ENCODE measurements around the gene FGF12.

Gene FGF12

DNA sequence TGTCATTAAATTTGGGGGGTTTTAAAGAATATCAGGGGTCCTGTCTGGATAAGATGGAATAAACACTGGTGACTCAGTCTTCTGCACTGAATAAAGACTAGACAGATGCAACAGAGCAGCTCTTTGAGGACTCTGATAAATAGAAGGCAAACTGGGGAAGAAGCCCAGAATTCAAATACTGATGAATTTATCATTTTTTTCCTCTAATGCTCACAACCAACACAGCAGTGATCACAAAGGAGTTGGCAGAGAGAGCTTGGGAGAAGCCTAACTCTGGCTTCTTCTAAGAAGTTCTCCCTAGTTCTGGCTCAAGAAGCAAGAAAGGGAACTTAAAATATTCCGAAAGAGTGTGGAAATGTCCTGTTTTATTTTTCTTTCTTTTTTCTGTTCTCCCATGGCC lies 597.8 kb downstream of the FGF12 start:
- Histone ChIP-seq H3K4me1 (ENCODE audit: control insufficient read depth, insufficient read depth, low read length) (no peaks in the 10 kb centered on the region), H3K36me3 (ENCODE audit: control insufficient read depth, insufficient read depth, low read length) (no peaks in the 10 kb centered on the region), H3K27ac (ENCODE audit: insufficient read depth, low read depth, low read length, poor library complexity, severe bottlenecking) (no peak overlapping the region), H3K4me3 (ENCODE audit: insufficient read depth, low read depth, low read length) (no peak overlapping the region), H3K27me3 (ENCODE audit: control insufficient read depth, insufficient read depth, low read length, poor library complexity, severe bottlenecking) (no peaks in the 10 kb centered on the region), H3K9me3 (ENCODE audit: control insufficient read depth, low read length) (no peaks in the 10 kb centered on the region)
- 100% methylated on average over 1 of the region's 1 CpG for WGBS, 2 experiments

- Histone ChIP-seq H3K36me3 (ENCODE audit: control insufficient read depth, insufficient read depth, low read length) (no peaks in the 10 kb centered on the region), H3K4me3 (ENCODE audit: insufficient read depth, low read depth, low read length) (no peak overlapping the region), H3K9me3 (ENCODE audit: control insufficient read depth, low read length) (no peaks in the 10 kb centered on the region), H3K4me1 (ENCODE audit: control insufficient read depth, insufficient read depth, low read length) (no peaks in the 10 kb centered on the region), H3K27ac (ENCODE audit: insufficient read depth, low read depth, low read length, poor library complexity, severe bottlenecking) (no peak overlapping the region), H3K27me3 (ENCODE audit: control insufficient read depth, insufficient read depth, low read length, poor library complexity, severe bottlenecking) (no peaks in the 10 kb centered on the region)
- 70 to 72% methylated on average over 4 of the region's 4 CpGs for WGBS, 2 experiments
Measured at GRCh38 chr3:192128922-192129321, 598.4 kb downstream of the FGF12 start.

DNA sequence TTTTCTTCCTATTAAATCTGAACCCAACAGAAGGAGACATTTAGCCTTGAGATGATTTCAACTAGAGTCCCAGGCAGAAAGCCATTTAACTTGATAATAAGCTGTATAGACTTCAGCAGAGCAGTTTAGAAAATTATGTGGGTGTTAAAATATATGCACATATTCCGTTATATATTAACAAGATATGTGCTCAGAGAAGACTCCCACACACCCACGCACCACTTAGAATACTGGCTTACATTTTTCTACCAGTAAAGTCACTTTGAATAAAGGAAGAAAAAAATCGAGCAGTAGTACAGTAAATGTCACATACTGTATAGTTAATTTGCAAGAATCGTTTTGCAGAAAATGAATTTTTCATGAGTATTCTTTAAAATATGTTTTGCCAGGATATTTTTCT lies 599.3 kb downstream of the FGF12 start:
- H3K27me3 ChIP-seq (ENCODE audit: control insufficient read depth, insufficient read depth, low read length, poor library complexity, severe bottlenecking): no peaks in the 10 kb centered on the region
- no peaks in the 10 kb centered on the region for H3K36me3 ChIP-seq (ENCODE audit: control insufficient read depth, insufficient read depth, low read length)
- no peaks in the 10 kb centered on the region for H3K9me3 ChIP-seq (ENCODE audit: control insufficient read depth, low read length)
- 95% methylated on average over 3 of the region's 4 CpGs; no CpG with 5 or more reads in 1 of the 2 experiments for WGBS, 2 experiments
- H3K27ac ChIP-seq (ENCODE audit: insufficient read depth, low read depth, low read length, poor library complexity, severe bottlenecking): no peak overlapping the region
- no peaks in the 10 kb centered on the region for H3K4me1 ChIP-seq (ENCODE audit: control insufficient read depth, insufficient read depth, low read length)
- H3K4me3 ChIP-seq (ENCODE audit: insufficient read depth, low read depth, low read length): no peak overlapping the region

DNA sequence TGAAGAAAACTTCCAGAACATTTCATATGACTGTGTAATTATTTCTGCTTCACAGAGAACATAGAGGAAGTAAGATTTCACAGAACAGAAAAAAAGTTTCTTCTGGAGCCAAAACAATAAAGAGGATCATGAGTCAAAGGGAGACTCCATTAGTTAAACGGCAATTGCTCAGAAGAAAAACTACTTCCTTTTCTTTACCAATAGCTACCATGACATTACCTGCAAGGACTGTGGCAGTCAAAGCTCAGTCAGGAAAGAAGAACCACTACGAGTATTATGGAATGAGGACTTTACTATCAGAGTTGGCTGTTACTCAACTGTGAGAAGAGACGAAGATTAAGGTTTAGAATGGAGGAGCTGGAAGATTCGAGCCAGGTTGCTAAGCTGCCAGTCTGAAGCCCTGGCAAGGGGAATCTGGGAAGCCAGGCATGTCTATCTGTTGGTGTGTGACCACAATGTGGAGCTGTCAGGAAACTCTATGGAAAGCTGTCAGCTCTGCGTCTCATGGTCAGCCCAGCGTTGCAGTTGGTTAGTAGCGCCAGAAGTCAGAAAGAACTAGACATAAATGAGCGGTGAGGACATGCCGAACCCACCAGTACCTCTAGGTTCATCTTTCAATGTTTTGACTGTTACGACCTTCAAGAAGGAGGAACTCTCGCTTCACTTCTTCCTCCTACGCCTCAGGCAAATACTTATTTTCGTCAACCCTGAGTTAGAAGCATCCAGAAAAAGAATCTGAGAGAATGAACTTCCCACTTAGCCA lies 604.3 kb downstream of the FGF12 start:
- H3K27ac ChIP-seq (ENCODE audit: insufficient read depth, low read depth, low read length, poor library complexity, severe bottlenecking): no peak overlapping the region
- no peaks in the 10 kb centered on the region for H3K4me1 ChIP-seq (ENCODE audit: control insufficient read depth, insufficient read depth, low read length)
- no peaks in the 10 kb centered on the region for H3K36me3 ChIP-seq (ENCODE audit: control insufficient read depth, insufficient read depth, low read length)
- H3K4me3 ChIP-seq (ENCODE audit: insufficient read depth, low read depth, low read length): no peak overlapping the region
- no peaks in the 10 kb centered on the region for H3K27me3 ChIP-seq (ENCODE audit: control insufficient read depth, insufficient read depth, low read length, poor library complexity, severe bottlenecking)
- no peaks in the 10 kb centered on the region for H3K9me3 ChIP-seq (ENCODE audit: control insufficient read depth, low read length)
- 94 to 95% methylated on average over 13 of the region's 13 CpGs for WGBS, 2 experiments

GRCh38 chr3:192121923-192122322 lies 605.4 kb downstream of the FGF12 start:
- Histone ChIP-seq H3K27me3 (ENCODE audit: control insufficient read depth, insufficient read depth, low read length, poor library complexity, severe bottlenecking) (no peaks in the 10 kb centered on the region), H3K4me3 (ENCODE audit: insufficient read depth, low read depth, low read length) (no peak overlapping the region), H3K9me3 (ENCODE audit: control insufficient read depth, low read length) (no peaks in the 10 kb centered on the region), H3K36me3 (ENCODE audit: control insufficient read depth, insufficient read depth, low read length) (no peaks in the 10 kb centered on the region), H3K4me1 (ENCODE audit: control insufficient read depth, insufficient read depth, low read length) (no peaks in the 10 kb centered on the region), H3K27ac (ENCODE audit: insufficient read depth, low read depth, low read length, poor library complexity, severe bottlenecking) (no peak overlapping the region)
- 93% methylated on average over 2 to 3 of the region's 3 CpGs for WGBS, 2 experiments

DNA sequence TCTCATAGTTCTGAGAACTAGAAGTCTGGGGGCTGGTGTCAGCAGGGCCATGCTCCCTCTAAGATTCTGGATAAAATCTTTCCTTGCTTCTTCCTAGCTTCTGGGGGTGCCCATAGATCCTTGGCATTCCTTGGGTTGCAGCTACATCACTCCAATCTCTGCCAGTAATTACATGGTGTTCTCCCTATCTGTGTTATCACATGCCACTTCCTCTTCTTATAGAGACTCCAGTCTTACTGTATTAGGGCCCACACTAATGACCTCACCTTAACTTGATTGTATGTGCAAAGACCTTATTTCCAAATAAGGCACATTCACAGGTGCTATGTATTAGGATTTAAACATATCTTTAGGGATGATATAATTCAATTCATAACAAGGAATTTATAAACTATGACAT lies 618.5 kb downstream of the FGF12 start:
- H3K4me3 ChIP-seq (ENCODE audit: insufficient read depth, low read depth, low read length): no peak overlapping the region
- H3K36me3 ChIP-seq (ENCODE audit: control insufficient read depth, insufficient read depth, low read length): no peaks in the 10 kb centered on the region
- H3K4me1 ChIP-seq (ENCODE audit: control insufficient read depth, insufficient read depth, low read length): peaks cover 13% of the 10 kb centered on the region
- H3K27ac ChIP-seq (ENCODE audit: insufficient read depth, low read depth, low read length, poor library complexity, severe bottlenecking): no peak overlapping the region
- H3K9me3 ChIP-seq (ENCODE audit: control insufficient read depth, low read length): no peaks in the 10 kb centered on the region
- H3K27me3 ChIP-seq (ENCODE audit: control insufficient read depth, insufficient read depth, low read length, poor library complexity, severe bottlenecking): no peaks in the 10 kb centered on the region

GRCh38 chr3:192106543-192106942 lies 620.8 kb downstream of the FGF12 start:
- no peak overlapping the region for H3K27ac ChIP-seq (ENCODE audit: insufficient read depth, low read depth, low read length, poor library complexity, severe bottlenecking)
- no peaks in the 10 kb centered on the region for H3K9me3 ChIP-seq (ENCODE audit: control insufficient read depth, low read length)
- H3K4me3 ChIP-seq (ENCODE audit: insufficient read depth, low read depth, low read length): no peak overlapping the region
- no peaks in the 10 kb centered on the region for H3K36me3 ChIP-seq (ENCODE audit: control insufficient read depth, insufficient read depth, low read length)
- WGBS, 2 experiments: 20 to 25% methylated on average over 1 of the region's 4 CpGs
- no peaks in the 10 kb centered on the region for H3K27me3 ChIP-seq (ENCODE audit: control insufficient read depth, insufficient read depth, low read length, poor library complexity, severe bottlenecking)
- peaks cover 13% of the 10 kb centered on the region for H3K4me1 ChIP-seq (ENCODE audit: control insufficient read depth, insufficient read depth, low read length)

- Histone ChIP-seq H3K27ac (ENCODE audit: insufficient read depth, low read depth, low read length, poor library complexity, severe bottlenecking) (no peak overlapping the region), H3K4me3 (ENCODE audit: insufficient read depth, low read depth, low read length) (no peak overlapping the region), H3K4me1 (ENCODE audit: control insufficient read depth, insufficient read depth, low read length) (peaks cover 7% of the 10 kb centered on the region), H3K9me3 (ENCODE audit: control insufficient read depth, low read length) (no peaks in the 10 kb centered on the region), H3K27me3 (ENCODE audit: control insufficient read depth, insufficient read depth, low read length, poor library complexity, severe bottlenecking) (no peaks in the 10 kb centered on the region), H3K36me3 (ENCODE audit: control insufficient read depth, insufficient read depth, low read length) (no peaks in the 10 kb centered on the region)
- 95% methylated on average over 1 of the region's 1 CpG for WGBS, 2 experiments
Measured at GRCh38 chr3:192092388-192093005, 634.8 kb downstream of the FGF12 start.

DNA sequence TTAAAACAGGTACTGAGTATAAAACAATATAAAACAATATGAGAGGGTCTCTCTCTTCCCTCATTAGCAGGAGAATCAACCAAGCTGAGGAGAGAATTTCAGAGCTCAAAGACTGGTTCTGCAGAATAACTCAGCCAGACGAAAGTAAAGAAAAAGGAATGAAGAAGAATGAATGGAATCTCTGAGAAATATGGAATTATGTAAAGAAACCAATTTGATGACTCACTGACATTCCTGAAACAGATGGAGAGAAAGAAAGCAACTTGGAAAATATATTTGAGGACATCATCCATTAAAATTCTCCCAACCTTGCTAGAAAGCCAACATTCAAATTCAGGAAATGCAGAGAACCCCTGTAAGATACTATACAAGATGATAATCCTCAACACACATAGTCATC lies 635.5 kb downstream of the FGF12 start:
- Histone ChIP-seq H3K4me1 (ENCODE audit: control insufficient read depth, insufficient read depth, low read length) (peaks cover 7% of the 10 kb centered on the region), H3K27ac (ENCODE audit: insufficient read depth, low read depth, low read length, poor library complexity, severe bottlenecking) (no peak overlapping the region)
- whole genome bisulfite sequencing, 2 experiments: 91 to 94% methylated on average over 1 of the region's 1 CpG

GRCh38 chr3:192090586-192090985 lies 636.8 kb downstream of the FGF12 start:
- Histone ChIP-seq H3K27me3 (ENCODE audit: control insufficient read depth, insufficient read depth, low read length, poor library complexity, severe bottlenecking) (no peaks in the 10 kb centered on the region), H3K27ac (ENCODE audit: insufficient read depth, low read depth, low read length, poor library complexity, severe bottlenecking) (no peak overlapping the region), H3K4me3 (ENCODE audit: insufficient read depth, low read depth, low read length) (no peak overlapping the region), H3K36me3 (ENCODE audit: control insufficient read depth, insufficient read depth, low read length) (no peaks in the 10 kb centered on the region), H3K9me3 (ENCODE audit: control insufficient read depth, low read length) (no peaks in the 10 kb centered on the region), H3K4me1 (ENCODE audit: control insufficient read depth, insufficient read depth, low read length) (peaks cover 7% of the 10 kb centered on the region)

More for the DNA sequence above, 635.5 kb downstream of the FGF12 start:
- Histone ChIP-seq H3K9me3 (ENCODE audit: control insufficient read depth, low read length) (no peaks in the 10 kb centered on the region), H3K36me3 (ENCODE audit: control insufficient read depth, insufficient read depth, low read length) (no peaks in the 10 kb centered on the region), H3K27me3 (ENCODE audit: control insufficient read depth, insufficient read depth, low read length, poor library complexity, severe bottlenecking) (no peaks in the 10 kb centered on the region), H3K4me3 (ENCODE audit: insufficient read depth, low read depth, low read length) (no peak overlapping the region)
